ENCODE data around the gene VARS2. TPM values are rescaled to one million over a fixed set of nuclear protein-coding genes. Genes with fewer than 3 reads are reported as not detected.
A peak's percentile ranks its signal among the peaks of the same experiment; 100 is the strongest.

The VARS2 gene
- total RNA-seq, 6 experiments from 2014 or later: 15.3 to 18.4 (median 16.9) TPM

DNA sequence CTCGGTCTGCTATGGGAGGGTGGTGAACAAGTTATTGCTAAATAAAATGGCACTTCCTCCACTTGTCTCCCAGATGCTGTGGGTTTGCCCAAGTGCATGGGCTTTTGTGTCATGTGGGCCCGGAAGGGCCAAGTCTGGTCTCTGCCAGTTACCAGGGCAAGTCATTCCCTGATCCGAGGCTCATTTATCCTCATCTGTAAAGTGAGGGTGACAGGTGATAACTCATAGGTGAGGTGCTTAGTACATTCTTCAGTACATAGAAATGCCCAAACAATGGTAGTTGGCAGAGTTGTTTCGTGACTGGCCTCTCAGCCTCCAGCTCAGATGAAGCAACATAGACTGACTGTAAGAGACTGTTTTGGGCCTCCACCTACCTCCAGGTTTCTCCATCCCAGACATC lies 24.7 kb downstream of the VARS2 start:
- no peak for DNase-seq
- H3K4me1 Mint-ChIP-seq (ENCODE audit: low read depth): peaks cover 14% of the 10 kb centered on the region
- no peaks in the 10 kb centered on the region for H3K36me3 Mint-ChIP-seq (ENCODE audit: low read depth)
- H3K4me3 Mint-ChIP-seq: no peak overlapping the region
- TF ChIP-seq CTCF (IDR thresholded peaks at IDR 0.05): no peak
- peaks cover 32% of the 10 kb centered on the region for H3K27me3 Mint-ChIP-seq (ENCODE audit: insufficient read depth)
- no peak overlapping the region for H3K27ac Mint-ChIP-seq
- no peaks in the 10 kb centered on the region for H3K9me3 Mint-ChIP-seq

DNA sequence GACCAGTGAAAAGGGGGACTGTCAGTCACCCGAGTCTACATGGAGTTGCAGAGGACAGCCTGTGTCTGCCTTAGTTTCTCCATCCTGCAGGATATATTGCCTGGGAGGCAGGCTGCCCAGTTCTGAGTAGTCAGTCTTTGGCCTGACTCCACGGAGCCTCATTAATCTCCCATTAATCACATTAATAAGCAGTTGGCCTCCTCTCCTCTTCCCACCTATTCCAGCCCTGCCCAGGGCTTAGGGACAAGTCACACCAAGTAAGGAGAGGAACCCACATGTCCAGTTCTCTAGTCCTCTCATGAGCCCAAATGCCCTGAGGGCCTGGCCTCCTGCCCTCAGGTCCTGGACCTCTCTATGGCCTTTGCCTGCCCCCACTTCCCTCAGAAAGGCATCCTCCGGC lies 25.4 kb downstream of the VARS2 start:
- Mint-ChIP-seq H3K9me3 (no peaks in the 10 kb centered on the region), H3K36me3 (ENCODE audit: low read depth) (no peaks in the 10 kb centered on the region), H3K27ac (no peak overlapping the region), H3K27me3 (ENCODE audit: insufficient read depth) (peaks cover 32% of the 10 kb centered on the region), H3K4me3 (no peak overlapping the region), H3K4me1 (ENCODE audit: low read depth) (peaks cover 14% of the 10 kb centered on the region)
- no peak for TF ChIP-seq CTCF (IDR thresholded peaks at IDR 0.05)
- no peak for DNase-seq

- H3K9me3 Mint-ChIP-seq: no peaks in the 10 kb centered on the region
- no peak within 1 kb of the TSS for H3K27ac Mint-ChIP-seq
- H3K36me3 Mint-ChIP-seq (ENCODE audit: low read depth): no peaks in the 10 kb centered on the region
- no peak for TF ChIP-seq CTCF (IDR thresholded peaks at IDR 0.05)
- H3K27me3 Mint-ChIP-seq (ENCODE audit: insufficient read depth): peaks cover 39% of the 10 kb centered on the region
- DNase-seq: no peak
- H3K4me1 Mint-ChIP-seq (ENCODE audit: low read depth): peaks cover 14% of the 10 kb centered on the region
- H3K4me3 Mint-ChIP-seq: no peak within 1 kb of the TSS
Measured at GRCh38 chr6:30940361-30940986, 26.4 kb downstream of the VARS2 start, which contains the start of gene MUCL3. Gene MUCL3 (plus strand): TSS chr6:30940973. CDS start chr6:30941000, 27 bp downstream.

DNA sequence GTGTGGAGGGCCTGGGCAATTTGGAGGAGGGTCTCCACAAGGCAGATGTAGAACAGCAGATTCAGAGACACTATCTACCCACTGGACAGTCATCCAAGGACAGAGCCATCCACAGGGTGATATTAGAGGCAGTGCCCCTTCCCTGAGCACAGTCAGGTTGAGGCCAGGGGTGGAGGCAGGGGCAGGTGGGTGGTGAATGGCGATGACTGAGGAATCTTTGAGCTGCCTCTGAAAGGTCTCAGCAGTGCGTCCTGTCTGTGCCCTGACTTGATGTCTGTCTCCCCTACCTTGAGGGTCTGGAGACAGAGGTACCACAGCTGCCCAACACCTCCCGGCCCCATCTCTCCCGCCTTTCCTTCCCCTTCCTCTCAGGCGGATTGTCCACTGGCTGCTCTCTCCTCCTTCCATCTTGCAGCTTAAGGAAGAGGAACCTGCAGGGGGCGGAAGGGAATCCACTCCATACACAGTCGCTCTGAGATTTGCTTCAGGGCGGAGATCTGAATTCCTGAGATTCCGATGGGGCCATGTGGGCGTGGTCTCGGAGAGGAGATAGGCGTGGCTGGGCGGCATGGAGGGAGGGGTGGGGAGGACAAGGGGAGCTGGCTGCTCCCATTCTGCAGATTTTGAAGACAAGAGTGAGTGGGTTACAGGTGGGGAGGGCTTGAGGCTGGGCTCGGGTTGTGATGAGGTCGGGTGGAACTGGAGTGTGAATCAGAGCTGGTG lies 28.5 kb downstream of the VARS2 start:
- no peak overlapping the region for H3K27ac Mint-ChIP-seq
- peak; percentile 80 for DNase-seq
- peaks cover 14% of the 10 kb centered on the region for H3K4me1 Mint-ChIP-seq (ENCODE audit: low read depth)
- H3K36me3 Mint-ChIP-seq (ENCODE audit: low read depth): no peaks in the 10 kb centered on the region
- H3K27me3 Mint-ChIP-seq (ENCODE audit: insufficient read depth): peaks cover 36% of the 10 kb centered on the region
- H3K4me3 Mint-ChIP-seq: peak overlapping the region; percentile 61
- peak; percentile 78 for TF ChIP-seq CTCF (IDR thresholded peaks at IDR 0.05)
- no peaks in the 10 kb centered on the region for H3K9me3 Mint-ChIP-seq

DNA sequence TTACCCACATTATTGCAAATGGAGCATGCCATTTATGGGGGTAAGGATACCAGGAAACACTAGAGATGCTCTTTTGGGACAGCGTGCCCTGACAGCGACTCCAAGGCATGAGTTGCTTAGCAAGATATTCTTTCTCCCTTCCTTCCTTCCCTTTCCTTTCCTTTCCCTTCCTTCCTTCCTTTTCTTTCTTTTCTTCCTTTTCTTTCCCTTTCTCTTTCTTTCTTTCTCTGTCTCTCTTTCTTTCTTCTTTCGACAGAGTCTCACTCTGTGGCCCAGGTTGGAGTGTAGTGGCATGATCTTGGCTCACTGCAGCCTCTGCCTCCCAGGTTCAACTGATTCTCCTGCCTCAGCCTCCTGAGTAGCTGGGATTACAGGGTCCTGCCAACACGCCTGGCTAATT lies 30.0 kb downstream of the VARS2 start:
- Mint-ChIP-seq H3K4me3 (no peak overlapping the region), H3K9me3 (no peaks in the 10 kb centered on the region), H3K36me3 (ENCODE audit: low read depth) (no peaks in the 10 kb centered on the region), H3K27me3 (ENCODE audit: insufficient read depth) (peaks cover 42% of the 10 kb centered on the region), H3K27ac (no peak overlapping the region), H3K4me1 (ENCODE audit: low read depth) (peaks cover 14% of the 10 kb centered on the region)
- no peak for TF ChIP-seq CTCF (IDR thresholded peaks at IDR 0.05)
- no peak for DNase-seq

Measured in HFFc6 (cell line).